ENCODE measurements around the gene KIR3DL1. TPM values are rescaled to one million over a fixed set of nuclear protein-coding genes. Genes with fewer than 3 reads are reported as not detected.

Gene KIR3DL1
- polyA plus RNA-seq, 1 of the 3 experiments (the other 2 are of a cell fraction) = not detected

DNA sequence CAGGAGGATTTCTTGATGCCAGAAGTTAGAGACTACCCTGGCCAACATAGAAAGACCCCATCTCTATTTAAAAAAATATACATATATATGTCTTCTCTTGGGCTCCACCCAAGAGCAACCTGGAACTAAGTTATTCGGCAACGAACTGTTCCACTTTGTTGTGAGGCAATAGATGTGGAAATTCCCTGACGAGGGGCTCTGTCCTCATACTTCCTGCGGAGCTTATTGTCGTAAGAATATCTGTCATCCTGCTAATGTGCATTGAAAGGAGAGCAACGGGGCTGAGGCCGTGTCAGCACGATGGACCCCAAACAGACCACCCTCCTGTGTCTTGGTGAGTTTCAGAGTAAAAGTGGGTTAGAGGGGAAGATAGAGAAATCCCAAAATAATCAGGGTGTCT, 57.7 kb downstream of the KIR3DL1 start, which contains the start of gene FCAR:
Gene FCAR (plus strand): TSS at position 246 of the 400 bp plus-strand sequence. CDS start 55 bp downstream, at position 301.
- DNase-seq = no peak
- Histone ChIP-seq H3K4me2 (no peak within 1 kb of the TSS), H3F3A (replicated peaks; ENCODE audit: insufficient read depth) (no peaks in the 10 kb centered on the region), H2AFZ (ENCODE audit: low read depth) (no peak within 1 kb of the TSS), H3K9me2 (no peaks in the 10 kb centered on the region), H3K4me1 (ENCODE audit: control insufficient read depth in 1 of 2, insufficient read depth in 2 of 2, low read depth in 1 of 2, low read length in 1 of 2) (no peaks in the 10 kb centered on the region), H3K9ac (no peak within 1 kb of the TSS), H3K36me3 (replicated peaks in 1 of 2; ENCODE audit: control insufficient read depth in 1 of 2, insufficient read depth in 2 of 2, low read length in 1 of 2) (no peaks in the 10 kb centered on the region), H4K20me1 (ENCODE audit: insufficient read depth) (no peaks in the 10 kb centered on the region), H3K27me3 (ENCODE audit: insufficient read depth) (peaks cover 9% of the 10 kb centered on the region; the same call in 1 of the 2 replicates), H3K79me2 (ENCODE audit: insufficient read depth) (no peaks in the 10 kb centered on the region), H3K9me3 (no peaks in the 10 kb centered on the region), H3K4me3 (ENCODE audit: low read depth in 2 of 2, low read length in 1 of 2) (no peak within 1 kb of the TSS), H3K27ac (ENCODE audit: low read depth in 2 of 2, low read length in 1 of 2) (no peak within 1 kb of the TSS)
- ChIA-PET CTCF (no interaction called here), POLR2A (no interaction called here)
- TF ChIP-seq SMC3 (IDR thresholded peaks at IDR 0.05; ENCODE audit: low read depth, low read length) (no peak), CTCF (IDR thresholded peaks at IDR 0.05) (no peak), ELF1 (IDR thresholded peaks at IDR 0.05) (no peak), PBX3 (IDR thresholded peaks at IDR 0.05) (no peak), RAD21 (IDR thresholded peaks at IDR 0.05; ENCODE audit: low read length) (no peak), JUND (IDR thresholded peaks at IDR 0.05) (no peak), NRF1 (IDR thresholded peaks at IDR 0.05; ENCODE audit: low read depth, low read length) (no peak), RXRA (IDR thresholded peaks at IDR 0.05; ENCODE audit: borderline replicate concordance, low read depth) (no peak), RCOR1 (IDR thresholded peaks at IDR 0.05; ENCODE audit: low read length) (no peak), RFX5 (IDR thresholded peaks at IDR 0.05; ENCODE audit: low read length) (no peak), CHD2 (IDR thresholded peaks at IDR 0.05; ENCODE audit: low read length, partially characterized antibody) (no peak), TEAD4 (IDR thresholded peaks at IDR 0.05; ENCODE audit: borderline replicate concordance, insufficient read depth) (no peak)
- TF ChIP-seq, protein P1, sequence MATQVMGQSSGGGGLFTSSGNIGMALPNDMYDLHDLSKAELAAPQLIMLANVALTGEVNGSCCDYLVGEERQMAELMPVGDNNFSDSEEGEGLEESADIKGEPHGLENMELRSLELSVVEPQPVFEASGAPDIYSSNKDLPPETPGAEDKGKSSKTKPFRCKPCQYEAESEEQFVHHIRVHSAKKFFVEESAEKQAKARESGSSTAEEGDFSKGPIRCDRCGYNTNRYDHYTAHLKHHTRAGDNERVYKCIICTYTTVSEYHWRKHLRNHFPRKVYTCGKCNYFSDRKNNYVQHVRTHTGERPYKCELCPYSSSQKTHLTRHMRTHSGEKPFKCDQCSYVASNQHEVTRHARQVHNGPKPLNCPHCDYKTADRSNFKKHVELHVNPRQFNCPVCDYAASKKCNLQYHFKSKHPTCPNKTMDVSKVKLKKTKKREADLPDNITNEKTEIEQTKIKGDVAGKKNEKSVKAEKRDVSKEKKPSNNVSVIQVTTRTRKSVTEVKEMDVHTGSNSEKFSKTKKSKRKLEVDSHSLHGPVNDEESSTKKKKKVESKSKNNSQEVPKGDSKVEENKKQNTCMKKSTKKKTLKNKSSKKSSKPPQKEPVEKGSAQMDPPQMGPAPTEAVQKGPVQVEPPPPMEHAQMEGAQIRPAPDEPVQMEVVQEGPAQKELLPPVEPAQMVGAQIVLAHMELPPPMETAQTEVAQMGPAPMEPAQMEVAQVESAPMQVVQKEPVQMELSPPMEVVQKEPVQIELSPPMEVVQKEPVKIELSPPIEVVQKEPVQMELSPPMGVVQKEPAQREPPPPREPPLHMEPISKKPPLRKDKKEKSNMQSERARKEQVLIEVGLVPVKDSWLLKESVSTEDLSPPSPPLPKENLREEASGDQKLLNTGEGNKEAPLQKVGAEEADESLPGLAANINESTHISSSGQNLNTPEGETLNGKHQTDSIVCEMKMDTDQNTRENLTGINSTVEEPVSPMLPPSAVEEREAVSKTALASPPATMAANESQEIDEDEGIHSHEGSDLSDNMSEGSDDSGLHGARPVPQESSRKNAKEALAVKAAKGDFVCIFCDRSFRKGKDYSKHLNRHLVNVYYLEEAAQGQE (IDR thresholded peaks at IDR 0.05; ENCODE audit: low read depth, low read length) = no peak
- 9% methylated on average over 8 of the region's 8 CpGs for WGBS (ENCODE audit: low lambda C conversion rate)
